Measurements from ENCODE around the gene GTF3A. TPM values are rescaled to one million over a fixed set of nuclear protein-coding genes. Genes with fewer than 3 reads are reported as not detected.

Gene GTF3A
- total and polyA plus RNA-seq, 9 of the 15 experiments (the other 6 are each of a cell fraction or from before 2014, with no cell fraction given) = 47.5 to 303 (median 174) TPM

GRCh38 chr13:27411341-27411740 lies 13.1 kb upstream of the GTF3A start:
- 0% methylated on average over 3 of the region's 3 CpGs for WGBS (ENCODE audit: insufficient coverage, low coverage, missing lambda C conversion rate)
- FAIRE-seq = no peak
- no peak overlapping the region for H3K4me3 ChIP-seq
- no TSS peak for BruUV-seq (replicated peaks)
- no peak overlapping the region for H3K9ac ChIP-seq (ENCODE audit: insufficient read depth in 1 of 2, low read depth in 2 of 2, low read length in 2 of 2)
- no peaks in the 10 kb centered on the region for H3K9me1 ChIP-seq (ENCODE audit: control insufficient read depth, insufficient read depth, low read length)
- no peaks in the 10 kb centered on the region for H4K20me1 ChIP-seq (replicated peaks; ENCODE audit: control insufficient read depth, insufficient read depth, low read length)
- no peak for DNase-seq (ENCODE audit: extremely low read depth in 1 of 4, low spot score in 3 of 4)
- H3K27ac ChIP-seq (ENCODE audit: extremely low read depth, low read depth, low read length) = no peak overlapping the region
- ChIA-PET POLR2A (no interaction called here), CTCF (ENCODE audit: low intra/inter-chr PET ratio) (no interaction called here)
- H3K27me3 ChIP-seq (ENCODE audit: control insufficient read depth in 2 of 2, insufficient read depth in 2 of 2, low read length in 2 of 2) = peaks cover 4 to 24% of the 10 kb centered on the region in 2 experiments; a peak in 2 of 5 replicates
- H3K4me1 ChIP-seq (replicated peaks in 1 of 2; ENCODE audit: control insufficient read depth in 2 of 2, insufficient read depth in 2 of 2, low read length in 2 of 2) = no peaks in the 10 kb centered on the region
- no peak for ATAC-seq
- H3K36me3 ChIP-seq (ENCODE audit: control insufficient read depth, insufficient read depth, low read length) = no peaks in the 10 kb centered on the region
- no peaks in the 10 kb centered on the region for H3K79me2 ChIP-seq (ENCODE audit: control insufficient read depth, insufficient read depth, low read length)
- TF ChIP-seq HDAC8 (tag; IDR thresholded peaks at IDR 0.05) (no peak), SRSF9 (IDR thresholded peaks at IDR 0.05; ENCODE audit: borderline replicate concordance, low read depth, low read length) (no peak), U2AF2 (optimal IDR thresholded peaks at IDR 0.05; ENCODE audit: low read depth, low read length) (no peak), MCM3 (IDR thresholded peaks at IDR 0.05) (no peak), FOXK1 (CRISPR knock-in tag; IDR thresholded peaks at IDR 0.05; ENCODE audit: borderline replicate concordance) (no peak), CXXC5 (CRISPR knock-in tag; IDR thresholded peaks at IDR 0.05) (no peak), BRD4 (IDR thresholded peaks at IDR 0.05) (no peak), GATAD2B (IDR thresholded peaks at IDR 0.05; ENCODE audit: borderline replicate concordance) (no peak), CREB3L1 (IDR thresholded peaks at IDR 0.05; ENCODE audit: borderline replicate concordance, low read depth) (no peak), EGR1 (conservative IDR thresholded peaks at IDR 0.05) (no peak)
- no peak overlapping the region for H2AFZ ChIP-seq (ENCODE audit: low read depth, low read length)
- no peak overlapping the region for H3K4me2 ChIP-seq (ENCODE audit: insufficient read depth, low read length)
- intact Hi-C loops (cut with micrococcal nuclease) = no loop called here
- no peaks in the 10 kb centered on the region for H3K9me3 ChIP-seq (replicated peaks; ENCODE audit: control insufficient read depth, insufficient read depth, low read depth, low read length)
- in situ Hi-C loops (cut with MboI) = no loop called here

Data from K562 (cell line).